WTC11 (cell line): Measurements from ENCODE around the gene MTMR6.

Experiments
- CDX4 ChIP-seq: fragments of 250-450 bp; sonication (Bioruptor Pico); IDR thresholded peaks from 2 replicates; pipeline ENCODE4 v1.9.0; 2021; ENCODE audit warnings: moderate library complexity, mild to moderate bottlenecking, inconsistent platforms, borderline replicate concordance
- CREM ChIP-seq: sonication (generic); formaldehyde crosslinking; IDR thresholded peaks from 2 replicates; pipeline ENCODE4 v1.8.1; 2022; ENCODE audit warnings: mild to moderate bottlenecking, missing genetic modification reagents, moderate library complexity
- CTCF ChIP-seq: fragments of 200-600 bp; IDR thresholded peaks from 2 replicates; pipeline ENCODE4 v1.8.0; 2022; ENCODE audit warnings: antibody characterized with exemption
- E2F1 ChIP-seq: sonication (generic); formaldehyde crosslinking; IDR thresholded peaks from 2 replicates; pipeline ENCODE4 v1.8.0; 2022; ENCODE audit warnings: mild to moderate bottlenecking, missing genetic modification reagents
- E2F5 ChIP-seq: sonication (generic); formaldehyde crosslinking; IDR thresholded peaks from 2 replicates; pipeline ENCODE4 v1.8.1; 2022; ENCODE audit warnings: mild to moderate bottlenecking, moderate library complexity, missing genetic modification reagents
- ETV6 ChIP-seq: sonication (generic); formaldehyde crosslinking; IDR thresholded peaks from 2 replicates; pipeline ENCODE4 v1.8.1; 2022; ENCODE audit warnings: mild to moderate bottlenecking, missing genetic modification reagents
- NR2C2 ChIP-seq: sonication (generic); formaldehyde crosslinking; IDR thresholded peaks from 2 replicates; pipeline ENCODE4 v1.8.0; 2022; ENCODE audit warnings: mild to moderate bottlenecking, missing genetic modification reagents
- TP53 ChIP-seq: sonication (generic); formaldehyde crosslinking; IDR thresholded peaks from 2 replicates; pipeline ENCODE4 v1.8.1; 2023; ENCODE audit warnings: mild to moderate bottlenecking, missing genetic modification reagents
- ZBTB43 ChIP-seq: sonication (generic); formaldehyde crosslinking; IDR thresholded peaks from 2 replicates; pipeline ENCODE4 v1.8.1; 2023; ENCODE audit warnings: mild to moderate bottlenecking, missing genetic modification reagents
- ZNF121 ChIP-seq: sonication (generic); formaldehyde crosslinking; IDR thresholded peaks from 2 replicates; pipeline ENCODE4 v1.8.0; 2023; ENCODE audit warnings: missing genetic modification reagents
- ZNF232 ChIP-seq: sonication (generic); formaldehyde crosslinking; IDR thresholded peaks from 2 replicates; pipeline ENCODE4 v1.8.0; 2022; ENCODE audit warnings: mild to moderate bottlenecking, missing genetic modification reagents
- ZNF512 ChIP-seq: sonication (generic); formaldehyde crosslinking; IDR thresholded peaks from 2 replicates; pipeline ENCODE4 v1.8.1; 2022; ENCODE audit warnings: missing genetic modification reagents, borderline replicate concordance

- TF ChIP-seq CTCF: no peak
- no peak for TF ChIP-seq ZBTB43 (CRISPR knock-in tag)
- no peak for TF ChIP-seq E2F5
- no peak for TF ChIP-seq ETV6
- TF ChIP-seq TP53 (CRISPR knock-in tag): no peak
- TF ChIP-seq ZNF121: no peak
- TF ChIP-seq CDX4: no peak
- no peak for TF ChIP-seq CREM
- no peak for TF ChIP-seq ZNF232 (CRISPR knock-in tag)
- TF ChIP-seq NR2C2 (CRISPR knock-in tag): no peak
- no peak for TF ChIP-seq E2F1 (CRISPR knock-in tag)
- TF ChIP-seq ZNF512: no peak
Measured at GRCh38 chr13:25213715-25214114, 73.6 kb downstream of the MTMR6 start.
